Measurements from ENCODE around the gene IRAK1.
A peak's percentile ranks its signal among the peaks of the same experiment; 100 is the strongest.

The IRAK1 gene

DNA sequence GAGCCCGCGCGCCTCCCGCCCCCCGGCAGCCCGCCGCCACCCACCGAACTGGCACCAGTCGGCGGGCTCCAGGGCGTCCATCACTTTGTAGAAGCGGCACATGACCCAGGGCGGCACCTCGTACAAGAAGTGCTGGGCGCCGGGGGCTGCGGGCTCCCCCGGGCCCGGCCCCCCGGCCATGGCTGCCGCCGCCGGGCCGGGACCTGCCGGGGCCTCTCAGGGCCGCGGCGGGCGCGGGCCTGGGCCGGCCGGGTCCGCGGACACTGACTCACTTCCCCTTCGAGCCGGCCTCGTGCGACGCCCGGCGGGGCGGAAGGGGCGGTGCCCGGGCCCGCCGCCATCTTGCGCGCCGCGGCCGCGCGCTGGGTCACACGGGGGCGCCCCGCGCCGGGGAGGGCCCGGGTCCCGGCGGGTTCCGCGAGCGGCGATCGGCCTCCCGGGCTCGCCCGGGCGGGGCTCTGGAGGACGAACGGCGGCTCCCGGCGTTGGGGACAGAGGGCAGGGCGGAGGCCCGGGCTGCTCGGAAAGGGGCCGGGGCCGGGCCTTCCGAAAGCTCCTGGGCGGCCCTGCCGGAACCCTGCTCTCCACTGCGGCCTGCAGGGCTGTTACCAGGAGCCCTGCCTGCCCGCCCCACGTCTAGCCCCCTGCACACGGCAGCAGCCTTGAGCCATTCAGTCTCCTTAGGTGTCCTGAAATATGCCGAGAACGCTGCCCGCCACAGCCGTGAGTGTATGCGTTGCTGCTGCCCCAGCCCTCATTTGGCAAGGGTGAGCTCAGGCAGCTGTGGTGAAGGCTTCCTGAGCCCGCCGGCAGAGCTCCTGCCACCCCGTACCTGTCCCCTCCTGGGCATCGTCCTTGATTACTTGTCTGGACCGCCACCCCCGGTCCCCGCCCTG lies at the start of gene IRAK1:
TSS of gene IRAK1 (minus strand) at position 270 of the 896 bp plus-strand sequence. CDS start at position 180, 90 bp downstream.
- ATAC-seq (peak; percentile 84), DNase-seq (ENCODE audit: low spot score in 2 of 2) (peak; percentile 41 to 72)
- Mint-ChIP-seq H3K27ac (peak within 1 kb of the TSS; percentile 95), H3K4me1 (peaks cover 13% of the 10 kb centered on the region), H3K9me3 (no peaks in the 10 kb centered on the region), H3K36me3 (peaks cover 53% of the 10 kb centered on the region), H3K4me3 (peak within 1 kb of the TSS; percentile 87)

DNA sequence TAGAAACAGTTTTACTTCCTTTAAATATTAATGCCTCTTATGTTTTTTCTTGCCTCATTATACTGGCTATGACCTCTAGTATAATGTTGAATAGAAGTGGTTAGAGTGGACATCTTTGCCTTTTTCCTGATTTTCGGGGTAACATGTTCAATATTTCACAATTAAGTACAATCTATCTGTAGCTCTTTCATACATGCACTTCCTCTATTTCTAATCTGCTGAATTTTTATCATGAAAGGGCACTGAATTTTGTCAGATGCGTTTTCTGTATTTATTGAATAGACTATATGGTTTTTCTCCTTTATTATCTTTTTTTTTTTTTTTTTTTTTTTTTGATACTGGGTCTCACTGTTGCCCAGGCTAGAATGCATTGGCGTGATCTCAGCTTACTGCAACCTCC lies 48.9 kb upstream of the IRAK1 start:
- H3K27ac Mint-ChIP-seq, result no peak overlapping the region
- peaks cover 16% of the 10 kb centered on the region for H3K4me1 Mint-ChIP-seq

DNA sequence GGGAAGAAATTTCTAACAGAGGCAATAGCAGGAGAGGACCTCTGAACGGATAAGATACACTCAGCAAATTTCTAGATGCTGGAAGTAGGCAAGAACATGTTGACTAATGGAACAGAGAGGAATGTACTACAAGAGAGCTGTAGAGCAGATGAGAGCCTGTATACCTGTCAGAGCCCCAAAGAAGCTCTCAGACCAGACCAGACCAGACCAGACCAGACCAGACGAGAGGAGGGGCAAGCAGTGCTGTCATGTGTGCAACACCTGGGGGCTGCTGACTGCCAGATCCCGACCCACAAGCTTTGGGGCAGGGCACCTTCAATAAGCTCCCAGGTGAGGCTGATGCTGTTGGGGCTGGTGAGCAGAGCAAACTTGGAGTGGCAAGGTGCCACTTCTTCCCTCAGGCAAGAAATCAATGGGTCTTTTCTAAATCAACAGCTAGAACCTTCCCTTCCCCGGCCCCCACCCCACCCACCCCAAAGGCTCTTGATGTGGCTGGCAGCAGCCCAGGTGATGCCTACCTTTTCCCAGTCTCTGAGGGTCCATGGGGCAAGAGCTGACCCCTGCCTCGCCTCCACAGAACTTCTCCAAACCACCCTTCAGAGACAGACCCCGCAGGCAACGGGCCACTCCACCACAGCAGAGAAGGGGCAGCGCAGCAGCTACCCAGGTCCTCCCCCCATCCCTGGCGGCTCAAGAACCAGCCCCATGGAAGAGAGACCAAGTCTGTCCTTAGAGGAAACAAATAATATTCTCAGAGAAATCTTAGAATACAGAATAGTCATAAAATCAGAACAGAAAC lies 45.1 kb upstream of the IRAK1 start:
- no peak overlapping the region for H3K4me3 Mint-ChIP-seq
- peaks cover 31% of the 10 kb centered on the region for H3K36me3 Mint-ChIP-seq
- H3K9me3 Mint-ChIP-seq, result no peaks in the 10 kb centered on the region
- H3K27ac Mint-ChIP-seq, result peak overlapping the region; percentile 77
- no peak for ATAC-seq
- no peak for DNase-seq (ENCODE audit: low spot score in 2 of 2)
- H3K4me1 Mint-ChIP-seq, result peaks cover 38% of the 10 kb centered on the region

More for the DNA sequence above, 48.9 kb upstream of the IRAK1 start:
- no peak overlapping the region for H3K4me3 Mint-ChIP-seq
- peaks cover 52% of the 10 kb centered on the region for H3K36me3 Mint-ChIP-seq
- DNase-seq (ENCODE audit: low spot score in 2 of 2), result no peak
- no peak for ATAC-seq
- no peaks in the 10 kb centered on the region for H3K9me3 Mint-ChIP-seq

DNA sequence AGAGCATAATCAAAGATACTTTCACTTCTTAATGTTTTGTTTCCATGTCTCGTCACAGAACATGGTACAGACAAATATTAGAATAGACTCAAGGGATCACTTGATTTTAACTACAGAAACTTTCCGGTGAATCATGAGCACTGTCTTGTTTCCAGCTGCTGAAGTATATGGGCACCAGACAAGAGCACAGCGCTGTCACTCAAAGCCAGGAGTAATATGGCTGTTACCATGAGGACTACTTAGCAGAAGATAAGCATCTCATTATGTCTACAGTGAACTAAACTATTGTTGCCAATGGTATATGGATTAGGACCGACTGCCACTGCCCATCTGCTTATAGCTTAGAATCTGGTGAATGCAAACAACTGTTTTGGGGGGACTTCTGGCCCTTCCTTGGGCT lies 43.5 kb upstream of the IRAK1 start:
- Mint-ChIP-seq H3K4me1 (peaks cover 54% of the 10 kb centered on the region), H3K36me3 (peaks cover 41% of the 10 kb centered on the region), H3K9me3 (no peaks in the 10 kb centered on the region), H3K4me3 (no peak overlapping the region), H3K27ac (no peak overlapping the region)
- ATAC-seq (peak; percentile 34), DNase-seq (ENCODE audit: low spot score in 2 of 2) (no peak)

DNA sequence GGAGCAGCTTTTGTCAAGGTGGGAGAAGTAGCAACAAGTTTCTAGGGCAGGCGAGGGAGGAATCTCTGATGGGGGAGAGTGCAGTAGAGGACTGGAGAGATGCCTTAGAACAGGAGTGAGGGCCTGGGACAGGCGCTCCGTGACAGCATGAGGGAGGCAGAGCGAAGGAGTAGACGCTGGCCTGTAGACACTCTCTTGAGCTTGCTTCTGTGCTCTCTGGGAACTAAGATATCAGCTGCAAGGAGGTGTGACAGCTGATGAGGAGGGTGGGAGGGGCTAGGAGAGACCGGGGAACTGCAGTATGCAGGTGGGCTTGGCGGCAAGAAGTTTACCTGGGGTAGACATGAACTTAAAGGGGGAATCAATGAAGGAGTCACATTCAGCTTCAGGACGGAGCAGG lies 42.1 kb upstream of the IRAK1 start:
- Mint-ChIP-seq H3K4me3 (no peak overlapping the region), H3K36me3 (peaks cover 56% of the 10 kb centered on the region), H3K27ac (peak overlapping the region; percentile 67), H3K4me1 (peaks cover 68% of the 10 kb centered on the region), H3K9me3 (no peaks in the 10 kb centered on the region)
- DNase-seq (ENCODE audit: low spot score in 2 of 2), result no peak
- ATAC-seq, result no peak

DNA sequence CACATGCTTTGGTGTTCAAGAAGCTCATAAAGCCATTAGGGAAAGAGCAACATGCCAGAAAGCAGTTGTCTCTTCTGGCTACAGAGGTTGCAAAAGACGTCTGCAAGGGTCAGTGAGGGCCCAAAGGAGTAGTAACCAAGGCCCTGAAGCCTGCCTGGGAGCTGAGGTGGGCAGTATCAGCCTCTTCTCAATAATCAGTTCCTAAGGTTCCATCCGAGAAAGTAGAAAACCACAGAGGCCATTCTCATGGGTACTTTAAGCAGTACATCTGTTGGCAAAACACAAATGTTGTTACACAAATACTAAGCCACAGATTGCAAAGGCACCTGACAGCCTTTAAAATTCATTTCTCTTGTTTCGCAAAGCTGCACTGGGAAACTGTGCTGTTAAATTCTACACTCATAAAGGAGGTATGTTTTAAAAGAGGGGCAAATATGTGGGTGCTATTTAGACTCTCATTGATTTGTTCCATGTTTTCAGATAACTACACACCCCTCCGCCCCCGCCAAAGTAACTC lies 40.1 kb upstream of the IRAK1 start:
- Mint-ChIP-seq H3K4me1 (peaks cover 63% of the 10 kb centered on the region), H3K9me3 (no peaks in the 10 kb centered on the region), H3K36me3 (peaks cover 68% of the 10 kb centered on the region), H3K27ac (peak overlapping the region; percentile 94), H3K4me3 (peak overlapping the region; percentile 49)
- ATAC-seq, result no peak
- no peak for DNase-seq (ENCODE audit: low spot score in 2 of 2)

DNA sequence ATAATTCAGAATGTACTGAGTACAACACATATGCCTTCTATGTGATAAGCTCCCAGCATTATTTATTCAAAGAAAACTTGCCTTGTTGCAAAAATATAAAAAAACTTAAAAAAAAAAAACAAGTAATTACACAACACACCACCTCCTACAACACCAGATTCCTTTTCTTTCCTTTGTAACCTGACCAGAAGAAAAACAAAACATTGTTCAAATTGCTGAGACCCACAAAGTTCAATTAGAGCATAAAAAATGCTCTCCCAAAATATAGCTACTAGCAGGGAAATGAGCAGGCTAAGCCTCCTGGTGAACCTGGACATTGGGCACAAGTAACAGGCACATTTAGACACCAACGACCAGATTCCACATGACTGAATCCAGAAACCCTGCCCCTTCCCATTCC lies 39.5 kb upstream of the IRAK1 start:
- Mint-ChIP-seq H3K4me3 (peak overlapping the region; percentile 49), H3K9me3 (no peaks in the 10 kb centered on the region), H3K4me1 (peaks cover 58% of the 10 kb centered on the region), H3K27ac (peak overlapping the region; percentile 94), H3K36me3 (peaks cover 68% of the 10 kb centered on the region)
- no peak for ATAC-seq
- no peak for DNase-seq (ENCODE audit: low spot score in 2 of 2)

DNA sequence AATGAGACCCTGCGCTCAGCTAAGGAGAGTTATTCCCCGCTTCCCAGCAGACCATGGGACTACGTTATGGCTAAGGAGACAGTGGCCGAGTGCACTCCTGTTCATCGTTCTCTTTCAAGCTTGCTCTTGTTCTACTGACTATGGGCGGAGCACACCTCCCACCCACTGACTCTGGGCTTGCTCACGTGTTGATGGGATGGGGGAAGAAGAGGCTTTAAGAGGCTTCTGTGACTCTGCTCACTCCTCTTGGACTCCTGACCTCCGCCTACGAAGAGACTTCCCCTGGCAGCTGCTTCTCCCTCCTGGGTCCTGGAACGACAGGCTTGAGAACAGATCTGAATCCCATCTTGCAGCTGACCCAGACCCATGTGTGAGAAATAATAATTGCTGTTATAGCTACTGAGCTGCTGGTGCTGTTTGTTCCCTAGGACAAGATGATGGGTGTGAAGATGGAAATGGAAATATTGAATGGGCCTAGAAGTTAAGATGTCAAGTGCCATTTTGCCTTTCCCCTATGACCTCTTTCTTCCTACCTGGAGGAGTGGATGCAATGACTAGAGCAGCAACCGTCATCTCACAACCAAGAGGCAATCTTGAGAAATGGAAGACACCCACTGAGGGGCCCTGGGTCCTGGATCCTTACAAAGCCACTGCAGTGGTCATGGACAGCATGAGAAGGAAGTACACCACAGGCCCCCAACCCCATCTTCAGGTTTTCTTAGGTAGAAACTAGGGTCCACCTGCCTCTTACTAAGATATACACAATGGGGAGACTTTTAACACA lies 38.7 kb upstream of the IRAK1 start:
- Mint-ChIP-seq H3K9me3 (no peaks in the 10 kb centered on the region), H3K36me3 (peaks cover 75% of the 10 kb centered on the region), H3K27ac (peak overlapping the region; percentile 94), H3K4me3 (peak overlapping the region; percentile 49), H3K4me1 (peaks cover 53% of the 10 kb centered on the region)
- DNase-seq (ENCODE audit: low spot score in 2 of 2), result no peak
- ATAC-seq, result peak; percentile 70

DNA sequence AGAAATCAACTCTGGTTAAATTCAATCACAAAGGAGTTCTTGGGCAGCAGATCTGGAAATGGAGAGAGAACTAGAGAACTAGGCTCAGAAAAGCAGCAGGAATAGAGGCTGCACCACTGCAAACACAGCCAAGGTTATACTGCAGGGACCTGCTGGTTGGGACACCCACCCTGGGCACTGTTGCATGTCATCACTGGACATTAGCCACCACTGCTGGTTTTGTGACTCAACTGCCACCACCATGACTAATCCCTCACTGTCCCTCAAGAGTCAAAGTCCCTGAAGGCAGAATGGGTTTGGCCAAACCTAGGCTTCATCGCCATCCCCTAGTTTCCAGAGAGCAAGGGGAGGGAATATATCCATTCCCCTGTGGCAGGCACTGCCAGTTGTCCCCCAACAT lies 38.1 kb upstream of the IRAK1 start:
- H3K9me3 Mint-ChIP-seq, result no peaks in the 10 kb centered on the region
- H3K4me1 Mint-ChIP-seq, result peaks cover 53% of the 10 kb centered on the region
- peak overlapping the region; percentile 89 for H3K27ac Mint-ChIP-seq
- H3K4me3 Mint-ChIP-seq, result no peak overlapping the region
- peak; percentile 51 for ATAC-seq
- H3K36me3 Mint-ChIP-seq, result peaks cover 82% of the 10 kb centered on the region
- no peak for DNase-seq (ENCODE audit: low spot score in 2 of 2)

DNA sequence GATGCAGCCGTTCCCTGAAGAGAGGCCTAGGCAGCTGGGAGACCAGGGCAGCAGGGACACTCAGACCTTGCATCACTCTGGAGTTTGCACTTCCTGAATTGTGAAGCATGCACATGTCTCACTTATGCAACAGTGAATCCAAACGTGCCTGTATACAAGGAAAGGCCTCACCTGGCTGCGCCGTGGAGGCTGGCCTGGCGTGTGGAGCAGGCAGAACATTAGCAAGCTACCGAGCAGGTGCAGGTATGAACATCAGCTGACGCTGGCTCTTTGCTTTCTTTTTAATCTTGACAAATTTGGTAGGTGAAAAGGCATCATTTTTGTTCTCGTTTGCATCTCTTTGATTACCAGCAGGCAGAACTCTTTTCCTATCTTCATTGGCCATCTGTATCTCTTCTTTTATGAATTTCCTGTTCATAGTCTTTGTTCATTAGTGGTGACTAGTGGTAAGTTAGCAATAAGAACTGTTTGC lies 37.1 kb upstream of the IRAK1 start:
- Mint-ChIP-seq H3K9me3 (no peaks in the 10 kb centered on the region), H3K36me3 (peaks cover 91% of the 10 kb centered on the region), H3K4me1 (peaks cover 48% of the 10 kb centered on the region), H3K4me3 (peak overlapping the region; percentile 5), H3K27ac (peak overlapping the region; percentile 89)
- ATAC-seq (no peak), DNase-seq (ENCODE audit: low spot score in 2 of 2) (no peak)

DNA sequence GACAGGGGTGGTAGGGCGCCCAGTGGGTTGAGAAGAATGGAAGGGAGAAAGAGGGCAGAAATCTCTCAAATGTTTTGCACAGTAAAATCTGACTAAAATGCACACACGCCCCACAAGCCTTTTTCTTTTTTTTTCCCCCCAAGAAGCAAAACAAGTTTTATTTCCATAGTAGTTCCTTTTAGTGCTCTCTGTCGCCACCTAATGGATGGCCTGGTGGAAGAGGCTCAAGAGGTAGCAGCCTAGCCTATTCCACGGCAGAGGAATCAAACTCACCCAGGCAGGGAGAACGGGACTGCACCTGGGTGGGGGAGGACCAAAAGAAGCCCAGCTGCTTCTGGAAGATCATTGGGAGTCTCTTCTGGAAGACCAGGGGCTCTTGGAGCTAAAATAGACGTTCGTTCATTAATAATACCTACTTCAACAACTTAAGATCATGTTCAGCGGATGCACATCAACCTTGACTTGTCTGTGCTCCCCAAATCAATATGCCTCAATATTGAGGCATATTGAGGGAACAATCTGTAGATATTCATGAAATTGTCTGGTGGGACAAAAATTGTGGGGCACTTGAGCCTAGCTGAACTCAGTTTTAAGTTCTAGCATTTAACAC lies 31.6 kb upstream of the IRAK1 start:
- Mint-ChIP-seq H3K4me1 (peaks cover 44% of the 10 kb centered on the region), H3K27ac (peak overlapping the region; percentile 81), H3K4me3 (no peak overlapping the region), H3K9me3 (no peaks in the 10 kb centered on the region), H3K36me3 (peaks cover 90% of the 10 kb centered on the region)
- ATAC-seq (peak; percentile 57), DNase-seq (ENCODE audit: low spot score in 2 of 2) (peak; percentile 33 to 71)

DNA sequence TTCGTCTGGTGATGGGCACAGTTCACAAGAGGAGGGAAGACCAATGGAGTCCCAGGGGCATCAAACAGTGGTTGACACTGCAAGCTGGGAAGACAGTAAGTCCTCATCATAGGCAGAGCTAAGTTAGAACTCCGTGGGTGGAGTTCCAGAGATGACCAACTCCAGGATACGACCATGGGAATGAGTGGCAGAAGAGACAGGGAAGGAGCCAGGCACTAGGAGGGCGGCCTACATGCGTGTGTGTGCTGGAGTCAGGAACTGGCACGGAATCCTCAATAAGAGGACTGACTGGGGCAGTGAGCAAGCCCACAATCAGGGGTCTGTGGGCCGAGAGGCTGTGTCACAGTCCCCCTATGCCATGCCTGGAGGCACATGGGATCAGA lies 30.4 kb upstream of the IRAK1 start:
- Mint-ChIP-seq H3K4me3 (no peak overlapping the region), H3K27ac (peak overlapping the region; percentile 81), H3K9me3 (no peaks in the 10 kb centered on the region), H3K36me3 (peaks cover 90% of the 10 kb centered on the region), H3K4me1 (peaks cover 50% of the 10 kb centered on the region)
- DNase-seq (ENCODE audit: low spot score in 2 of 2) (no peak), ATAC-seq (no peak)

DNA sequence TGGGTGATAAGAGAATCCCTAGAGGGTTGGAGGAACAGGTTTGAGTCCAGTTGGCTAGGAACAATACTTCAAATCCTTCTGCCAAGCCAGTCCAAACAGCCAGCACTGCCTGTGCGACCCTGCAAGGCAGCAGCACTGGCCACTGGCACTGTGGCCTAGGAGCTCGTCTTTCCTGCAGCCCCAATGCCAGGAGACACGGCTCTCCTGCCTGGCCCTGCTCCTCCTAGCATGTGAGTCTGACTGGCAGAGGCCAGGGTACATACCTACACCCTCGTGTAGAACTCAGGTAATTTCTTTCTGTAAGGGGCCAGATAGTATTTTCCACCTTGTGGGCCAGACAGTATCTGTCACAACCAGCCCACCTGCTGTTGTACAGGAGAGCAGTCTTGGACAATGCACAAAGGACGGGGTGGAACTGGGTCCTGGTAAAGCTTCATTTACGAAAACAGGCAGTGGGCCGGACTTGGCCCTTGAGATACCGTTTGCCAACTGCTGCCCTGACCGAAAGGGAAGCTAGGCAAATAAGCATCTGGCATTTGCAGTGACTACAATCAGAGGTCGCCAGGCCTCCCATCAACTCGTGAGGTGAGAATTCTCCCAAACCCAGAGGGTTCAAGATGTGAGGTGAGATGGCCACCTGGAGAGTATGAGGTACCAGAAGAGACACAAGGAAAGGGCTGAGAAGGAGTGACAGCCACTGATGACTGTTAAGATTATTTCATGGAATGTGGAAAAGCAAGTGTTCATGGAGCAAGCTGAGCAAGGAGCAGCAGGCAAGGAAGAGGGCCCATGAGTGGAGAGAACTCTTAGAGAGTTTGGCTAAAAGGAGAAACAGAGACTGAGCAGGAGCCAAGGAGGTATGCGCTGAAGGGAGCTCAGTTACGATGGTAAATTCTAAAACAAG lies 29.8 kb upstream of the IRAK1 start:
- Mint-ChIP-seq H3K4me3 (no peak overlapping the region), H3K4me1 (peaks cover 50% of the 10 kb centered on the region), H3K27ac (peak overlapping the region; percentile 81), H3K36me3 (peaks cover 90% of the 10 kb centered on the region), H3K9me3 (no peaks in the 10 kb centered on the region)
- no peak for DNase-seq (ENCODE audit: low spot score in 2 of 2)
- no peak for ATAC-seq

DNA sequence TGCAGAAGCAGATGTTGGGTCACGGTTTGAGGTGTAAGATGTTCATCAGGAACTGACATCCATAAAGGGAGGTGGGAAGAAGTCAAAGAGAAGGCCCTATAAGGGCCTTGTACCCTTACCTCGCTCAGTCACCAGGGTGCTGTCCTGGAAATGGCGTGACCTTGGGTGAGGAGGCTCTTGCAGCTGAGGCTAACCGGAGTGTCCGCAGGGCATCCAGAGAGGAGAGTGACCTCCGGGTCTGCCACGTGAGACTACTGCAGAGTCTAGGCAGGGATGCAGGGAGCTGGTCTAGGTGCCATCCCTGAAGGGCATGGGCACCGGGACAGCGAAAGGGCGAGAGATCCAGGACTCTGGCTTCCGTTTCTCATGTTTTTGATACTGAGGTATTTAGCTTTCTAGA lies 28.7 kb upstream of the IRAK1 start:
- no peak for ATAC-seq
- no peak overlapping the region for H3K4me3 Mint-ChIP-seq
- no peak for DNase-seq (ENCODE audit: low spot score in 2 of 2)
- no peaks in the 10 kb centered on the region for H3K9me3 Mint-ChIP-seq
- peak overlapping the region; percentile 79 for H3K27ac Mint-ChIP-seq
- peaks cover 50% of the 10 kb centered on the region for H3K4me1 Mint-ChIP-seq
- peaks cover 90% of the 10 kb centered on the region for H3K36me3 Mint-ChIP-seq
